Psoas muscle (tissue), 8 donors: Measurements from ENCODE around the gene CTBP2. TPM values are rescaled to one million over a fixed set of nuclear protein-coding genes. Genes with fewer than 3 reads are reported as not detected.

ENCODE experiments used
- ATAC-seq, 4 donors: fragments of 200-7000 bp; cut with Tn5 transposase; one replicate each; pipeline ENCODE4 v1.9.1; 2020; ENCODE audit warnings: moderate library complexity in 3 of 4, mild to moderate bottlenecking in 2 of 4
- DNase-seq, 2 donors: peaks; one replicate each; pipeline ENCODE4 v3.0.0-alpha.2; 2020
- H3K27ac ChIP-seq: fragments of 200-600 bp; one replicate; pipeline ENCODE4 v1.8.0; 2022
- H3K27me3 ChIP-seq, 3 donors: fragments of 200-600 bp in 1 of 3; one replicate each; pipeline versions ENCODE4 v1.6.1 to v1.8.0; 2013 to 2022; ENCODE audit warnings: low read length in 2 of 3, mild to moderate bottlenecking in 2 of 3, moderate library complexity in 1 of 3; ENCODE audit not compliant: insufficient read depth in 3 of 3
- H3K36me3 ChIP-seq, 2 donors: fragments of 200-600 bp in 1 of 2; one replicate each; pipeline versions ENCODE4 v1.6.1 to v1.8.0; 2013 to 2022; ENCODE audit warnings: low read depth in 1 of 2, mild to moderate bottlenecking in 1 of 2, moderate library complexity in 1 of 2; ENCODE audit not compliant: insufficient read depth in 1 of 2
- H3K4me1 ChIP-seq: fragments of 200-600 bp; one replicate; pipeline ENCODE4 v1.8.0; 2022
- H3K4me3 ChIP-seq: fragments of 200-600 bp; one replicate; pipeline ENCODE4 v1.8.0; 2022; ENCODE audit warnings: mild to moderate bottlenecking
- H3K9me3 ChIP-seq: fragments of 200-600 bp; one replicate; pipeline ENCODE4 v1.8.0; 2022
- WGBS, 3 donors: extraction: QIAGEN DNeasy Blood & Tissue Kit; methylation state at CpG; one replicate each; pipeline versions ENCODE4 v1.1.6 to v1.1.7; 2013; 5-methylcytosine and 5-hydroxymethylcytosine counted together
- intact Hi-C, 2 donors: fragments of 100-400 bp; cut with DNase I; formaldehyde crosslinking; loops; one replicate each; pipeline versions ENCODE4 v1.11.0 to v1.14.2; 2022
- polyA plus RNA-seq, 3 donors: library from polyadenylated mRNA; stranded (reverse); fragments of 200-250 nt; gene quantifications; one replicate each; pipeline ENCODE4 v1.2.3, GENCODE V29; 2013
- total RNA-seq, 4 donors: library from RNA; stranded (reverse); fragmentation: NEBNext Ultra II Directional in 2 of 4; extraction: Animal tissue kit (Norgen Biotek cat#: 25700) in 2 of 4; gene quantifications; one replicate each; pipeline versions ENCODE4 v1.2.1 to v1.2.4, GENCODE V29; 2021 to 2023
- TF ChIP-seq, protein P1 (sequence below): fragments of 200-600 bp; IDR thresholded peaks from one replicate; pipeline ENCODE4 v1.8.0; 2022; ENCODE audit warnings: antibody characterized with exemption
- donor health status: healthy with polysubstance abuse.
- donor health status: DM: no; HTN: no; CAD: no; lungs with moderate emphysema.
- donor health status: Bipolar disorder and iron deficiency.
- donor health status: healthy.
- donor health status: DM: yes; HTN: yes; CAD: no.
- donor health status: DM: no; HTN: no; CAD: no.
- donor health status: DM: no; HTN: no; CAD: no.
- donor health status: DM: yes; HTN: yes; CAD: no.

The CTBP2 gene
- total and polyA plus RNA-seq, 7 donors = 14.7 to 49.8 (median 33.0) TPM

DNA sequence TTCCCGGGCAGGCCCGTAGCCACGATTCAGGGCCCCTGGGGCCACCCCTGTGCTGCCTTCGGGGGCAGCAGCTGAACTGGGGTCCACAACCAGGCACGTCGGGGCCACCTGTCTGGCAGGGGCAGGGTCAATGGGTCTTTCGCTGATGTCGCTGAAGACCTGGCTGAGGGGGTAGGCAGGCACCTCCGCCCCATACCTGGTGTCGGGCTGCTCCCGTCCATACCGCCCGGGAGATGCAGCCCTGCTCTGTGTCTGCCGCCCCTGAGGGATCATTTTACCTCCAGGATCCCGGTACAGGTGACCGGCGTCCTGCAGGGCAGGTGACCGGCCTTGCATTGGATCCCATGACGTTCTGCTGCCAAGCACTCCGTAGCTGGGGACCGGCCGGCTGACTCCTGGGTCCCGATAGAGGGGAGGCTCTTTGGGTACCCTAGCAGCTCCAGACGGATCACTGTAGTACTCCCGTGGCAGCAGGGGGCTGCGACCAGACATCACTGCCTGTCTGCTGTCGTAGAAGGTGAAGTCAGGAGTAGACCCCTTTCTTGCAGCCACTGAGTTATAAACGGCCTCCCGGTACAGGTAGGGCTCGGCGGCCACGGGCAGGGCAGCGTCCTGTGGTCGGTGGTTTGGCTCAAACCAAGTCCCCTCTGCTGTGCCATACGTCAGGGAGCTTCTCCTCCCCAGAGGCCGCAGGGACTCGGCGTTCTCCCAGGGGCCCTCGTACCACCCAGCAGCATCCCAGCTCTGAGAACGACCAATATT lies 133.2 kb downstream of the CTBP2 start:
- TF ChIP-seq, protein P1, sequence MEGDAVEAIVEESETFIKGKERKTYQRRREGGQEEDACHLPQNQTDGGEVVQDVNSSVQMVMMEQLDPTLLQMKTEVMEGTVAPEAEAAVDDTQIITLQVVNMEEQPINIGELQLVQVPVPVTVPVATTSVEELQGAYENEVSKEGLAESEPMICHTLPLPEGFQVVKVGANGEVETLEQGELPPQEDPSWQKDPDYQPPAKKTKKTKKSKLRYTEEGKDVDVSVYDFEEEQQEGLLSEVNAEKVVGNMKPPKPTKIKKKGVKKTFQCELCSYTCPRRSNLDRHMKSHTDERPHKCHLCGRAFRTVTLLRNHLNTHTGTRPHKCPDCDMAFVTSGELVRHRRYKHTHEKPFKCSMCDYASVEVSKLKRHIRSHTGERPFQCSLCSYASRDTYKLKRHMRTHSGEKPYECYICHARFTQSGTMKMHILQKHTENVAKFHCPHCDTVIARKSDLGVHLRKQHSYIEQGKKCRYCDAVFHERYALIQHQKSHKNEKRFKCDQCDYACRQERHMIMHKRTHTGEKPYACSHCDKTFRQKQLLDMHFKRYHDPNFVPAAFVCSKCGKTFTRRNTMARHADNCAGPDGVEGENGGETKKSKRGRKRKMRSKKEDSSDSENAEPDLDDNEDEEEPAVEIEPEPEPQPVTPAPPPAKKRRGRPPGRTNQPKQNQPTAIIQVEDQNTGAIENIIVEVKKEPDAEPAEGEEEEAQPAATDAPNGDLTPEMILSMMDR = no peak
- ATAC-seq (peak in 1 of 4 donors; percentile 10), DNase-seq (peak in 1 of 2 donors; percentile 52)
- 88 to 93% (median 90%) methylated on average over 39 to 40 of the region's 40 CpGs for WGBS, 3 donors
- no peaks in the 10 kb centered on the region for H3K27me3 ChIP-seq
- H3K4me3 ChIP-seq = no peak overlapping the region
- intact Hi-C loops = no loop called here
- peak overlapping the region; percentile 67 for H3K27ac ChIP-seq
- no peaks in the 10 kb centered on the region for H3K9me3 ChIP-seq
- H3K4me1 ChIP-seq = peaks cover 79% of the 10 kb centered on the region
- H3K36me3 ChIP-seq = peaks cover 0 to 5% of the 10 kb centered on the region in 2 donors

DNA sequence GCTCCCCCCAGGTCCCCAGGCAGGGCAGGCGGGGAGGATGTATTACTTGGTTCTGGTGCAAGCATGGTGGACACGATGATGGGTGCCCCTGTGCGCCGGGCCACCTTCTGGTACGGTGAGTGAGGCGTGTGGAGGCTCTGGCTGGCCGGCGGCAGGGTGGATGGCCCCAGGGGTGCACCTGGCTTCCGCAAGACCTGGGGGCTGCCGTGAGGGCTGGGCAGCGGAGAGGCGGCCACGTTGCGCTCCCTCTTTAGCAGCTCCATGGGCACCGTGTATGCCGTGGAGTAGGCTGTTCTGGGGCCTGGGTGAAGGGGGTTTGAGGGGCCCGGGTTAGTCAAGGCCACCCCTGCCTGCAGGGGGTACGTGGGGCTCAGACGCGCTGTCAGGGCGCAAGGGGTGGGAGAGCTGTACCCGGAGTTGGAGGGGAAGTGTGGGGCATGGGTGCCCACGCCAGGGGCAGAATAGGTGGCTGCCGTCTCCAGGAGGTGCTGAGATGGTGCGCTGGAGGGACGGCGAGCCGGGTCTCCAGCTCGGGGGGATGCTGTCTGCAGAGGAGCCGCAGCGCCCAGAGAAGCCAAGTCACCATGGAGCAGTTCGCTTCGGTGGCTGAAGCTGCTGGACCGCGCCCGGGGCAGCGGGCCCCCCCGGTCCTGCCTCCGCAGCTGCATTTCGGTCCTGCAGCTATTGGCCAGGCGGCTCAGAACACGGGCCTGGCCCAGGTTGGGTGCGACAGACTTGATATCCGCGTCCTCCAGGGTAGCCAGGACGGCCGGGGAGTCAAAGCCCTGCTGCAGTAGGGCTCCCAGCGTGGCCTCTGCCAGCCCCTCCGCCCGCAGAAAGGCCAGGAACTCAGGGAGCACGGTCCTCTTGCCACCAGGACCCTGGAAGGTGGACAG lies 134.1 kb downstream of the CTBP2 start:
- intact Hi-C loops = no loop called here
- ATAC-seq (no peak), DNase-seq (peak in 1 of 2 donors; percentile 51)
- no peaks in the 10 kb centered on the region for H3K9me3 ChIP-seq
- peak overlapping the region; percentile 71 for H3K27ac ChIP-seq
- H3K36me3 ChIP-seq = peaks cover 0 to 5% of the 10 kb centered on the region in 2 donors
- TF ChIP-seq, protein P1 = no peak
- WGBS, 3 donors = 93 to 96% (median 95%) methylated on average over 50 to 51 of the region's 51 CpGs
- H3K4me1 ChIP-seq = peaks cover 79% of the 10 kb centered on the region
- H3K27me3 ChIP-seq = no peaks in the 10 kb centered on the region
- no peak overlapping the region for H3K4me3 ChIP-seq

DNA sequence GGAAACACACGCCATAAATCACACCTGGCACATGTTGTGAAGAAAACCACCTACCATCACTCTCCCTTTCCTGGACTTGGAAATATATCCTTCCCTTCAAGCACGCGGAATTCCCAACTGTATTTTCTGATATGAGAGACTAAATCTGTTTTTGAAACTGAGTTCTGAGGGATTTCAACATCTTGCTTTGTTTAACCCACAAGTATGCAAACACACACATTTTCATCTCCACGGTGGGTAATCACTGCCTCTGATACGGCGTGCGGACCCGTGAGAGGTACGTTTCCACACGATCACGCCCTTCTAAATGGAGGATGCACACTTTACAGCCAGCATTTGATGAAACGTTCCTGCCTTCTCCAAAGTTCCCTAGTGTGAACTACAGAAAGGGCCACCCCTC lies 135.0 kb downstream of the CTBP2 start:
- Histone ChIP-seq H3K4me3 (no peak overlapping the region), H3K27ac (peak overlapping the region; percentile 71), H3K27me3 (no peaks in the 10 kb centered on the region), H3K4me1 (peaks cover 81% of the 10 kb centered on the region), H3K9me3 (no peaks in the 10 kb centered on the region), H3K36me3 (peaks cover 0 to 5% of the 10 kb centered on the region in 2 donors)
- DNase-seq (no peak), ATAC-seq (no peak)
- WGBS, 3 donors = 60 to 64% (median 61%) methylated on average over 12 of the region's 12 CpGs
- TF ChIP-seq, protein P1 = no peak
- intact Hi-C loops = no loop called here

DNA sequence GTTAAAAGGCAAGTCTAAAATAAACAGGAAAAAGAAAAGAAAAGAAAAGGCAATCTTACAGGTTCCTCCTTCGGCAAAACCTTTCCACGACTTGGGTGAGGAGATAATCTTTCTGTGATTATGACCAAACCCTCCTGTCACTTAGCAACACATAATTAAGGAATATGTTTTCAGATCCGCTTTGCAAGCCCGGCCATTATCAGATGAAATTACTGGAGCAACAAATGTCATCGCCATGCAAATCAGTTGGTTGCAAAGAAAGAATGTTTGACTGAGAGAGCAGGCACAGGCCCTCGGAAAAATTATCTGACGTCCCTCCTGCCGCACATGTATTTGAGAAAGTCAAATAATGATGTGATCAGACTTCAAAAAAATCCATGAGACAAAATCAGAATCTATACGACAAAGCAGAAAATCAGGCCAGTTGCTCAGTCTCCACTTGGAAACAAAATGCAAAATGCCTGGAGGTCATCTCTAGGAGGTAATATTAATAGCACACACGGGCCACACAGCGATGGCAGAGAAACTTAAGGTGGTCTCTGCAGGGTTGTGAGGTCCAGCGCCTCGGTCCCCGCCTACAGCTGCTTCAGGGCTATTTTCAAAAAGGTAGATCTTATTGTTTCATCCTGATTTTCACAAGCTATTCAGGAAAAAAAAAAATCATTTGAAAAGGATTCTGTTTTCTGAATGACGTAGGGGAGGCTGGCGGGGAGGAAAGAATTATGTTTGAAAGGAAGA lies 135.7 kb downstream of the CTBP2 start:
- H3K36me3 ChIP-seq = peaks cover 0 to 5% of the 10 kb centered on the region in 2 donors
- DNase-seq = peak in 1 of 2 donors; percentile 17
- no peaks in the 10 kb centered on the region for H3K9me3 ChIP-seq
- no peak overlapping the region for H3K4me3 ChIP-seq
- H3K27ac ChIP-seq = peak overlapping the region; percentile 71
- no peaks in the 10 kb centered on the region for H3K27me3 ChIP-seq
- H3K4me1 ChIP-seq = peaks cover 79% of the 10 kb centered on the region
- intact Hi-C loops = no loop called here
- no peak for ATAC-seq
- TF ChIP-seq, protein P1 = no peak
- 35 to 41% (median 36%) methylated on average over 16 of the region's 16 CpGs for WGBS, 3 donors
